Measurements from ENCODE around the gene APOLD1.
"Not testable (repeated sequence)": the region's sequence is repeated elsewhere in the genome, so short reads cannot be mapped to it uniquely, and the experiment has no call there.

Gene APOLD1

DNA sequence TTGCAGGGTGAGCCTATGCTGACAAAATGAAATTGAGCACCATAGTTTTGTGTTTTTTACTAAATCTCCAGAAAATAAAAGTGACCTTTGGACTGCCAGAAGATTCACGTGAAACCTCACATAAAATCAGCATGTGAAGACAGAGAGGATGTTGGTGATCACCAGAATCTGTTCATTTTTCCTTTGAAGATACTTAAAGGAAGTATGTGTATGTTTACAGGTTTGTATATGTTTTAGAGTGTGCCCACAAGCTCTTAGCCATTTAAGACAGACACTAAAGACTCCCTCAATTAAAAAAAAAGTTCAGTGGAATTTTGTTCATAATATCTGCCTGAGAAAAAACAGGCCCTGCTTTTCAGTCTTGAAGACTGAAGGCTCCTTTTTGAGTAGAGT lies 53.5 kb downstream of the APOLD1 start:
- TF ChIP-seq, protein P1, sequence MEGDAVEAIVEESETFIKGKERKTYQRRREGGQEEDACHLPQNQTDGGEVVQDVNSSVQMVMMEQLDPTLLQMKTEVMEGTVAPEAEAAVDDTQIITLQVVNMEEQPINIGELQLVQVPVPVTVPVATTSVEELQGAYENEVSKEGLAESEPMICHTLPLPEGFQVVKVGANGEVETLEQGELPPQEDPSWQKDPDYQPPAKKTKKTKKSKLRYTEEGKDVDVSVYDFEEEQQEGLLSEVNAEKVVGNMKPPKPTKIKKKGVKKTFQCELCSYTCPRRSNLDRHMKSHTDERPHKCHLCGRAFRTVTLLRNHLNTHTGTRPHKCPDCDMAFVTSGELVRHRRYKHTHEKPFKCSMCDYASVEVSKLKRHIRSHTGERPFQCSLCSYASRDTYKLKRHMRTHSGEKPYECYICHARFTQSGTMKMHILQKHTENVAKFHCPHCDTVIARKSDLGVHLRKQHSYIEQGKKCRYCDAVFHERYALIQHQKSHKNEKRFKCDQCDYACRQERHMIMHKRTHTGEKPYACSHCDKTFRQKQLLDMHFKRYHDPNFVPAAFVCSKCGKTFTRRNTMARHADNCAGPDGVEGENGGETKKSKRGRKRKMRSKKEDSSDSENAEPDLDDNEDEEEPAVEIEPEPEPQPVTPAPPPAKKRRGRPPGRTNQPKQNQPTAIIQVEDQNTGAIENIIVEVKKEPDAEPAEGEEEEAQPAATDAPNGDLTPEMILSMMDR (IDR thresholded peaks at IDR 0.05; ENCODE audit: low read depth, low read length, missing control alignments) = no peak
- H3K4me3 ChIP-seq (ENCODE audit: low read depth, low read length) = no peak overlapping the region
- no peak for DNase-seq (ENCODE audit: low read depth)

DNA sequence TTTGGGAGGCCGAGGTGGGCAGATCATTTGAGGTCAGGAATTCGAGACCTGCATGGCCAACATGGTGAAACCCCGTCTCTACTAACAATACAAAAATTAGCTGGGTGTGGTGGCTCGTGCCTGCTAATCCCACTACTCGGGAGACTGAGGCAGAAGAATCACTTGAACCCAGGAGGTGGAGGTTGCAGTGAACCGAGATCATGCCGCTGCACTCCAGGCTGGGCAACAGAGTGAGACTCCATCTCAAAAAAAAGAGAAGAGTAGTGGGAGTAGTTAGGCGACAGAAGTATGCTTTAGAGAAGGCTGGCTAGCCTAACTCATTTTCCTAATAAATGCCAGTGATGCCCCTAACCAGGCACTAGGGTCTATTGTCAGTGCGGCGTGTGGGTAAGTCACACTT lies 54.0 kb downstream of the APOLD1 start:
- not testable (repeated sequence) for H3K4me3 ChIP-seq (ENCODE audit: low read depth, low read length); DNase-seq (ENCODE audit: low read depth)

DNA sequence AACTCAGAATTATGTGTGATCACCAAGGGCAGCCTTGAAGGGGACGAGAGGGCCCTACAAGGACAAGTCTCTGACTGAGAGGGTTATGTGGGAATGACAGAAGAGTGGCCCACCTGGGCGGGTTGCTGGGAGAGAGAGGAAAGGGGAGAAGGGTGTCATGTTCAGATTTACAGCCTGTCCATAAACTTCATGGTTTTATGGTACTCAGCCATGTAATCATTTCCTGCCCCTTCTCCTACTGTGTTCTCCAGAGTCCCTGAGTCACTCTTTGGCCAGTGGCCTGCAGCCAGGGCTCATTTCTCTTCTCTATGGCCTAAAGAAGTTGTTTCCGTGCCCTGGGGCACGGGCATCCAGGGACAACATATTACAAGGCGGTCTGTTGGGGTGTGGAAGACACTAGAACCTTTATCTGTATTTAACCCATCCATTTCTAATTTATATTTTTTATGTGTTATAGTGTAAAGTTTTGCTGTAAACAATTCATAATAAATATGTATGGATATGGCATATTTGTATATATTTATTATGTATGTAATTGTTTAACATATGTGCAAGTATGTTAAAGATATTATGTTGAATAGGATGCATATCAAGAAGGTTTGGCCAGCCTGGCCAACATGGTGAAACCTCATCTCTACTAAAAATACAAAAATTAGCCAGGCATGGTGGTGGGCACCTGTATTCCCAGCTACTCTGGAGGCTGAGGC lies 54.6 kb downstream of the APOLD1 start:
- TF ChIP-seq, protein P1 (IDR thresholded peaks at IDR 0.05; ENCODE audit: low read depth, low read length, missing control alignments) = no peak
- no peak overlapping the region for H3K4me3 ChIP-seq (ENCODE audit: low read depth, low read length)
- no peak for DNase-seq (ENCODE audit: low read depth)

DNA sequence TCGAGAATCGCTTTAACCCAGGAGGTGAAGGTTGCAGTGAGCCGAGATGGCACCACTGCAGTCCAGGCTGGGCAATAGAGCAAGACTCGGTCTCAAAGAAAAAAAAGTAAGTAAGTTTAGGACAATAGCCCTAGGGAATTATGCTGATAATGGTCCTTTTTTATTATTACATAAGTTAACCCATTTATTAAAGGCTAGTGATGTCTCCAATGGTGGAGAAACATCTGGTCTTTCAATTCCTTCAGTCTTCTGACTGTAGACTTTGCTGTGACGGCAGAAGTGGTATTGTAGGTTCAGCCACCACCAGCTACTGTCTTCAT lies 55.1 kb downstream of the APOLD1 start:
- no peak for DNase-seq (ENCODE audit: low read depth)

More for the DNA sequence above, 55.1 kb downstream of the APOLD1 start:
- H3K4me3 ChIP-seq (ENCODE audit: low read depth, low read length) = no peak overlapping the region
- TF ChIP-seq, protein P1 (IDR thresholded peaks at IDR 0.05; ENCODE audit: low read depth, low read length, missing control alignments) = no peak

Measured in GM12864 (cell line).